NCI-H1930 (cell line): ENCODE data around the gene NACC2.
A peak's percentile ranks its signal among the peaks of the same experiment; 100 is the strongest.

ENCODE experiments used
- DNase-seq, 2 experiments: peaks; one replicate each; lab custom pipeline; 2025; lab: John Stamatoyannopoulos, UW

The NACC2 gene, protein sequence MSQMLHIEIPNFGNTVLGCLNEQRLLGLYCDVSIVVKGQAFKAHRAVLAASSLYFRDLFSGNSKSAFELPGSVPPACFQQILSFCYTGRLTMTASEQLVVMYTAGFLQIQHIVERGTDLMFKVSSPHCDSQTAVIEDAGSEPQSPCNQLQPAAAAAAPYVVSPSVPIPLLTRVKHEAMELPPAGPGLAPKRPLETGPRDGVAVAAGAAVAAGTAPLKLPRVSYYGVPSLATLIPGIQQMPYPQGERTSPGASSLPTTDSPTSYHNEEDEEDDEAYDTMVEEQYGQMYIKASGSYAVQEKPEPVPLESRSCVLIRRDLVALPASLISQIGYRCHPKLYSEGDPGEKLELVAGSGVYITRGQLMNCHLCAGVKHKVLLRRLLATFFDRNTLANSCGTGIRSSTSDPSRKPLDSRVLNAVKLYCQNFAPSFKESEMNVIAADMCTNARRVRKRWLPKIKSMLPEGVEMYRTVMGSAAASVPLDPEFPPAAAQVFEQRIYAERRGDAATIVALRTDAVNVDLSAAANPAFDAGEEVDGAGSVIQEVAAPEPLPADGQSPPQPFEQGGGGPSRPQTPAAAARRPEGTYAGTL

DNA sequence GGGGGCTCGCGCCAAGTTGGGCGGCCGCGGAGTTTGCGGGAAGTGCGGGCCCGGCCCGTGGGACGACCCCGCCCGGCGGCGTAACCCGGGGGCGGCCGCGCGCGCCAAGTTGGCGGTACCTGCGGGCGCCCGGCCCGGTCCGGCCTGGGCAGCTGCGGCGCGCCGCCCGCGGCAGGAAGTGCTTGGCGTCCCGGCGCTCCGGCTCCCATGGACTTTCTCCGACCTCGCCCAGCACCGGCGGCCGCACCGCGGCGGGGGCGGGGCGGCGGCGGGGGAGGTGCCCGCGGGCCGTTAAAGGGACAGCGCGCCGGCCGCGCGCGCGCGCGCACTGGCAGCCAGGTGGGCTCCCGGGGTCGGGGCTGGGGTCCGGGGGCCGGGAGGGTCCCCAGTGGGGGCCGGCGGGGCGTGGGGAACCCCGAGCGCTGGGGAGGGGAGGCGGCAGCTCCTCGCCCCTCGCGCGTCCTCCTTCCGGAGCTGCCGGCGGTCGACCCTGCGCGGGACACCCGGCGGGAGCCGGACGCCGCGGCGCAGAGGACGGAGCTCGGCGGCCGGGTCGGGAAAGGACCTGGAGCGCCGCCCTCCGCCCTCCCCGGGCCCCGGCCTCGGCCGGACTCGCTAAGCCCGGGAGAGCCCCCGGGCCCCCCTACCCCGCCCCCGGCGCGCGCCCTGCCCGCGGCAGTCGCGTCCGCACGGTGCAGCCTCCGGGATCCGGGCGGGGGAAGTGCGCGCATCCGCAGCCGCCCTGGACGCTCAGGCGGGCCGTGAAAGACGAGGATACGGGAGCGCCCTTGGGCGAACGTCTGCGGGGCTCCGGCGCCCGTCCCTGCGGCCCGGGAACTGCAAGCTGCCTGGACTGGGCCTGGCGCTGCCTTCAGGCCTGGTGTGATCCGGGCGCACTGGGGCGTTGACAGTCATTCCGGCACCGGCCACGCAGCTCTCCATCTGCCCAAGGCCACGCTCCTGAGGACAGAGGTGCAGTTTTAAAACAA is at the start of gene NACC2:
NACC2 (minus strand) TSS at position 220 of the 989 bp plus-strand sequence. CDS start 44,768 bp downstream, outside the sequence.
- peak in 1 of 2 experiments; percentile 48 for DNase-seq

DNA sequence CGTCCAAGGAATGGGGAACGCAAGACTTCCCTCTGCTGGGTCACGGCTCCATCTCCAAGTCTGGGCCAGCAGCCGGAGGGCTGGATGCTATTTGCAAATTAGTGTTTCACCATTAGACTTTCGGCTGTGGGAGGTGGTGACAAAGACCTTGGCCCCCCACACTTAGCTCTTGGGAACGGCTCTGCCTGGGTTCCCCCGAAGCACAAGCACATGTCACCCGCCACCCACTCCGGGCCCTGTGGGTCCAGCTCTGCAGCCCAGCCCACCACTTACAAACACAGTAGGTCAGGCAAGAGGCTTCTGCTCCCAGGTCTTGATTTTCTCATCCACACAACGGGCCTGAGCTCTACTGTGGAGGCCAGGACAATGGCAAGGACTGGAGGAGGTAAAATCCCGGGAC is 49.4 kb upstream of the NACC2 start:
- DNase-seq = no peak

DNA sequence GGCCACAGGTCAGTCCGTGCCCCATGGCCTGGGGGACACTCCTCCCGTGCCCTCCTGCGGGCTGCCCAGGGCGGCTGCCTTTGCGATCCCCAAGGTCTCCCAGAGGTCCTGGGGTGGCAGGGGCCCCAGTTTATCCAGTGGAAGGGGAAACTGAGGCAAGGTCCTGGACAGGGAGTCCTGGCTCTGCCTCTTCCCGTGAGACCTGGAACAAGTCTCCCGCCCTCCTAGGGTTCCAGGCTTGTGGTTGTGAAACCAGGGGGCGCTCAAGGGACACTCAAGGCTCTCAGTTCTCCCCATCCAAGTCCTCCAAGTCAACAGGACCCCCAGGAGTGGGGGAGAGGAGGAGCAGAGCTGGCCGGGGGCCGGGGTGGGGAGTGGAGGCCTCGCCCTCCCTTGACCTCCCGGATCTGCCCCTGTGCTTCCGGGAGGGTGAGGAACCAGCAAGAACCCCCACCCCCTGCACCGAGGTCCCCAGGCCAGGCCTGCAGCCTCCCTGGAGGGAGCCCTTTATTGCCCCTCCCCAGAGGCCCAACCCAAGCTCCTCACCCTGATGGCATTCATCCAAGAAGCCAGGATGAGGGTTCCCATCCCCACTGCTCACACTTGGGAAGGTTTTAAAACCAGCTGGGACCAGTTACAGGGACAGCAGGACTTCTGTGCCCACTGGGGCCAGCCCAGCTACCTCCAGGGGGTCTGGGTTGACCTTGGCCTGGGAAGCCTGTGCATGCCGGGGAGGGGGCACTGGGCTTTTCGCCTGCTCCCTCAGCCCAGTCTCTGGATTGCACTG is 48.3 kb upstream of the NACC2 start:
- DNase-seq = no peak

DNA sequence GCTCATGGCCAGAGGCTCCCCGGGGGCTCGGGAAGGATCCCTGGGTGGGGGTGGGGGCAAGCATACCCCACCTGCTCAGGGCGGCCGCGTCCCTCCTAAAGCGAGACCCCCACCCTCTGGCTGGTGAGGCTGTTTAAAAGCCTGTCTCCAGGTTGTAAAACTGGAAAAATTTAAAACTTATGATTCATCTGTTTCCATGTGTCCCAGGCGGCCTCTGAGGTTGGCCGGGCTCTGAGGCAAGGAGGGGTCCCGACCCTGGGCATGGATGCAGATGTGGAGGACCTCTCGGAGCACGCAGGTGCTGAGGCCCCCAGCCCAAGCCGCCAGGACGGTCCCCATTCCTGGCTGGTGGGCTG is 47.7 kb upstream of the NACC2 start:
- DNase-seq = no peak

GRCh38 chr9:136142414-136142796 is 47.3 kb upstream of the NACC2 start:
- DNase-seq = no peak

DNA sequence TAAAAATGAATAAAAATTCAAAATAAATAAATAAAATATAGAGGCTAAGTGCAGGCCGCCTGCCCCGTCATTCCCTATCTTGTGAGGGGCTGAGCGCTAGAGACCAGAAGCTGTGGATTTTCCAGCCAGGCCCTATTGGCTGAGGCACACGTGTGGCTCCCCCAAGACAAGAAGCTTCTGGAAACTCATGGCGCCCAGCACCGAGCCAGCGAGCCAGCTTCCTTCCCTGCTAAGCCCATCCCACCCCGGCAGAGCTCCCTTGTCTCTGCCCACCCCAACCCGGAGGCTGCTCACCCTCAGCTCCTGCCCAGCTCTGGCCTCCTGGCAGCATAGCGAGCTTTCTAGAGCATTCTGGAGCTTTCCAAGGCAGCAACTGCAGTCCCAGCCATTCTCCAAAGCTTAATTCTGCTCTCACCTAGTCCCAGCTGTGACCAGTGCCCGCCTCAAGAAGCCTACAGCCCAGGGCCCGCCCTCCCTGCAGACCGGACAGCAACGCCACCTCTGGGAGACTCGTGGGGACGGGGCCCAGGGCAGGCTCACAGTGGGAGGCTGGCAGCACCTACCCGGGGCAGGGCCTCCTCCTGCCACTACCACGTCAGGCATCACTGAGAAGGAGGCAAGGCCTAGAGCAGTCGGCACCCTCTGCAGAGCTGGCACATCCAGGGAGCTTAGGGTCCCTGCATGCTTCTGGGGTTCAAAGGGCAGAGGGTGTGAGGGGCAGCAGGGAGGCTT is 46.8 kb upstream of the NACC2 start:
- no peak for DNase-seq

- no peak for DNase-seq
These were observed 45.9 kb upstream of the NACC2 start for GRCh38 chr9:136140966-136141365.

GRCh38 chr9:136140046-136140445 is 45.0 kb upstream of the NACC2 start:
- DNase-seq = no peak

- peak; percentile 54 to 58 for DNase-seq
These were observed 43.5 kb upstream of the NACC2 start for GRCh38 chr9:136138566-136138965.

- no peak for DNase-seq
These were observed 42.5 kb upstream of the NACC2 start for GRCh38 chr9:136137321-136138265.

GRCh38 chr9:136136127-136136925 is 41.2 kb upstream of the NACC2 start:
- DNase-seq = no peak

DNA sequence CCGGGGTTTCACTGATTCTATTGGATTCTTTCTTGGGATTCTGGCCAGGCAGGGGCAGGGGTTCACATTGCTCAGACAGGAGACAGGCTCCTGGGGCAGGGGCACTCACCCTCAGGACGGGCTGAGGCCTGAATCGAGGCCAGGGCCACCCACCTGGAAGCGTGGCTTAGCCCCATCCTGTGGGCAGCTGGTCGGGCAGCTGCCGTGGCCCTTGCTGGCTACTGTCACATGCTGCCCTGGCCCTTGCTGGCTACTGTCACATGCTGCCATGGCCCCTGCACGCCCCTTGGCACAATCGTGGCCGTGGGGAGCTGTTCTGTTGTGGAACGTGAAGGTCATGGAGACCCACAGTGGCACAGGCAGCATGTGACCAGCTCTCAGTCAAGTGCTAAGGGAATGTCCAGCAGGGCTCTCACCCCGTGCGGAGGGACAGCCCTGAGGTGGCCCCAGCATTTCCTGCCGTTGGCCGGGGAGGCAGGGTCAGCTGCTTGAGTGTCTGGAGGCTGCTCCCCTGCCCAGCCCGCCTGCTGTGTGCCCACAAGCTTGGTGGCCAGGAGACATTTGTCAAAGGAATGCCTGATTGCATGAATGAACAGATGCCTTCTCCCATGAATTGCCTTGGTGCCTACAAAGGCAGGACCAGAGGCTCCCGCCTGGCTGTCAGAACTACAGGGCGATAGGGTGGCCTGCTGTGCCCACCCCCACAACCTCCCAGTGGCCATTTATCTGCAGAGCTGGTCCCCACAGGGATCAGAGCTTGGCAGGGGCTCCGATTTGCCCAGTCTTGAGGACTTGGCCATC is 40.4 kb upstream of the NACC2 start:
- no peak for DNase-seq

- no peak for DNase-seq
These were observed 38.9 kb upstream of the NACC2 start for GRCh38 chr9:136133959-136134484.

GRCh38 chr9:136133191-136133958 is 38.3 kb upstream of the NACC2 start:
- peak; percentile 38 to 45 for DNase-seq

- no peak for DNase-seq
These were observed 37.5 kb upstream of the NACC2 start for GRCh38 chr9:136132512-136133050.

- no peak for DNase-seq
These were observed 36.8 kb upstream of the NACC2 start for GRCh38 chr9:136131629-136132511.
